Spleen (tissue), 3 donors: ENCODE data around the gene SHANK2.

Experiments
- POLR2A ChIP-seq, 3 donors: fragments of 450-650 bp; IDR thresholded peaks; one replicate each; pipeline ENCODE4 v1.5.1; 2017; ENCODE audit warnings: antibody characterized with exemption in 3 of 3, mild to moderate bottlenecking in 1 of 3
- POLR2AphosphoS5 ChIP-seq, 3 donors: sonication (generic); formaldehyde crosslinking; IDR thresholded peaks; one replicate each; pipeline ENCODE4 v1.5.1; 2017; ENCODE audit warnings: antibody characterized with exemption in 3 of 3

GRCh38 chr11:71272161-71272560, 19.8 kb upstream of the SHANK2 start:
- TF ChIP-seq POLR2A (IDR thresholded peaks at IDR 0.05) (no peak), POLR2AphosphoS5 (IDR thresholded peaks at IDR 0.05) (no peak)
